HFF-Myc (cell line): ENCODE measurements around the gene OR2L13.

ENCODE experiments used
- DNase-seq: peaks from one replicate; pipeline ENCODE4 v3.0.0-alpha.2; 2011; ENCODE audit warnings: low read depth; ENCODE audit errors: extremely low read depth
- H3K4me3 ChIP-seq: replicated peaks from 2 replicates; pipeline ENCODE4 v1.5.1; 2011; ENCODE audit warnings: low read depth, mild to moderate bottlenecking, control low read depth, low read length
- CTCF ChIP-seq: IDR thresholded peaks from 2 replicates; pipeline ENCODE4 v1.5.1; 2012; ENCODE audit warnings: mild to moderate bottlenecking, low read depth, low read length, control low read depth; ENCODE audit errors: missing control alignments

Gene OR2L13, protein sequence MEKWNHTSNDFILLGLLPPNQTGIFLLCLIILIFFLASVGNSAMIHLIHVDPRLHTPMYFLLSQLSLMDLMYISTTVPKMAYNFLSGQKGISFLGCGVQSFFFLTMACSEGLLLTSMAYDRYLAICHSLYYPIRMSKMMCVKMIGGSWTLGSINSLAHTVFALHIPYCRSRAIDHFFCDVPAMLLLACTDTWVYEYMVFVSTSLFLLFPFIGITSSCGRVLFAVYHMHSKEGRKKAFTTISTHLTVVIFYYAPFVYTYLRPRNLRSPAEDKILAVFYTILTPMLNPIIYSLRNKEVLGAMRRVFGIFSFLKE

GRCh38 chr1:248094884-248095283, at the start of gene OR2L13:
Gene OR2L13, plus strand, starts transcription at chr1:248095184. Its CDS starts 4,192 bp downstream, at chr1:248099376.
- no peak for DNase-seq
- no peak for TF ChIP-seq CTCF
- no peak within 1 kb of the TSS for H3K4me3 ChIP-seq

GRCh38 chr1:248045209-248045608, 49.8 kb upstream of the OR2L13 start:
- H3K4me3 ChIP-seq = no peak overlapping the region
- TF ChIP-seq CTCF = no peak
- DNase-seq = no peak

GRCh38 chr1:248046536-248046935, 48.4 kb upstream of the OR2L13 start, which contains the start of gene OR2L3:
Gene OR2L3, plus strand, starts transcription at chr1:248046836. Its CDS starts 13,846 bp downstream, at chr1:248060682.
- DNase-seq = no peak
- no peak for TF ChIP-seq CTCF
- H3K4me3 ChIP-seq = no peak within 1 kb of the TSS

DNA sequence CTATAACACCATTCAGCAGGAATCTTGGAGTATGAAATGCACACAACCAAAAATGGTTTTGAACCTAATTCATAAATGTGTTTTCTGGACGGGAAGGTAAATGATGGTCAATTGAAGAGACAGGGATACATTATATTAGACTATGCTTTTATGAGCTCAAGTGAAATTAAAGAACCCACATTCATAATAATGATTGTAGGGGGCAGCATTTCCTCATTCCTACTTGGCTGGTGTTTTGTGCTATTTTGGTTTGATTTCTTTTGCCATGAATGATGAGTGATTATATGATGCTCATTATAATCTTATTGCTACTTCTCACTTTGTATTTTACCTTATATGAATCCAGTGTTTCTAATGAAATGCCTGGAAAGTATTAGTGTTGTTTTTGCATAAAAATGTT, 48.0 kb upstream of the OR2L13 start:
- H3K4me3 ChIP-seq = no peak overlapping the region
- TF ChIP-seq CTCF = no peak
- DNase-seq = no peak

DNA sequence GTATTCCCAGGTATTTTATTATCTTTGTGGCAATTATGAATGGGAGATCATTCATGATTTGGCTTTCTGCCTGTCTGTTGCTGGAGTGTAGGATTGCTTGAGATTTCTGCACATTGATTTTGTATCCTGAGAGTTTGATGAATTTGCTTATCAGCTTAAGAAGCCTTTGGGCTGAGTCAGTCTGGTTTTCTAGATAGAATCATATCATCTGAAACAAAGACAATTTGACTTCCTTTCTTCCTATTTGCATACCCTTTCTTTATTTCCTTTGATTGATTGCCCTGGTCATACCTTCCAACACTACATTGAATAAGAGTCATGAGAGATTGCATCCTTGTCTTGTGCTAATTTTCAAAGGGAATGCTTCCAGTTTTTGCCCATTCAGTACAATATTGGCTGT, 40.3 kb upstream of the OR2L13 start:
- no peak for TF ChIP-seq CTCF
- DNase-seq = no peak
- H3K4me3 ChIP-seq = no peak overlapping the region

DNA sequence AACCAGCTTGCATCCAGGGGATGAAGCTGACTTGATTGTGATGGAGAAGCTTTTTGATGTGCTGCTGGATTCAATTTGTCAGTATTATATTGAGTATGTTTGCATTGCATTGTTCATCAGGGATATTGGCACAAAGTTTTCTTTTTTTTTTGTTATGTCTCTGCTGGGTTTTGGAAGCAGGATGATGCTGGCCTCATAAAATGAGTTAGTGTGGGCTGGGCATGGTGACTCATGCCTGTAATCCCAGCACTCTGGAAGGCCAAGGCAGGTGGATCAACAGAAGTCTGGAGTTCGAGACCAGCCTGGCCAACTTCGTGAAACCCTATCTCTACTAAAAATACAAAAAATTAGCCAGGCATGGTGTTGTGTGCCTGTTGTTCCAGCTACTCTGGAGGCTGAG, 39.7 kb upstream of the OR2L13 start:
- TF ChIP-seq CTCF = no peak
- no peak overlapping the region for H3K4me3 ChIP-seq
- no peak for DNase-seq

DNA sequence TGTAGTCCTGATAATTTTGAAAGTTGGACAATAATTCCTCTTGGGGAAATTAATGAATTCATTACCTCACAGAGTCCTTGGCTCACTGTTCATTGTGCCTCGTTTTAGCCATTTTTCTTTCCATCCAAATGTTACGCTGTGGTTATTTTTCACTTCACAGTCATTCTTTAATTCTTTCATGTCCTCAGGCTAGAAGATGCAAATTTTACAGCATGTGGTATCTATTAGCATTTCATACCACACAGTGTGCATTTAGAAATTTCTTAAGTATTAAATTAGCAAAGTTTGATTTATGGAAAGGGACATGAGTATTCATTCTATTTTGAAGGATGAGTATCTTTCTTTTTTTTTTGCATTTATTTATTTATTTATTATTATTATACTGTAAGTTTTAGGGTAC, 29.9 kb upstream of the OR2L13 start:
- TF ChIP-seq CTCF = no peak
- H3K4me3 ChIP-seq = no peak overlapping the region
- no peak for DNase-seq
